Measurements from ENCODE around the gene EDN3. TPM values are rescaled to one million over a fixed set of nuclear protein-coding genes. Genes with fewer than 3 reads are reported as not detected.

The EDN3 gene
- total RNA-seq, 1 donor from 2014 or later, result not detected

GRCh38 chr20:59305908-59306655 is 5.7 kb downstream of the EDN3 start:
- DNase-seq, result no peak
- intact Hi-C loops (cut with DNase I), result no loop called here
- ATAC-seq (ENCODE audit: poor library complexity), result no peak

- intact Hi-C loops (cut with DNase I), result no loop called here
- no peak for ATAC-seq (ENCODE audit: poor library complexity)
- no peak for DNase-seq
Measured at GRCh38 chr20:59307270-59307669, 6.9 kb downstream of the EDN3 start.

GRCh38 chr20:59308493-59309201 is 8.2 kb downstream of the EDN3 start:
- no peak for DNase-seq
- intact Hi-C loops (cut with DNase I), result no loop called here
- ATAC-seq (ENCODE audit: poor library complexity), result no peak

DNA sequence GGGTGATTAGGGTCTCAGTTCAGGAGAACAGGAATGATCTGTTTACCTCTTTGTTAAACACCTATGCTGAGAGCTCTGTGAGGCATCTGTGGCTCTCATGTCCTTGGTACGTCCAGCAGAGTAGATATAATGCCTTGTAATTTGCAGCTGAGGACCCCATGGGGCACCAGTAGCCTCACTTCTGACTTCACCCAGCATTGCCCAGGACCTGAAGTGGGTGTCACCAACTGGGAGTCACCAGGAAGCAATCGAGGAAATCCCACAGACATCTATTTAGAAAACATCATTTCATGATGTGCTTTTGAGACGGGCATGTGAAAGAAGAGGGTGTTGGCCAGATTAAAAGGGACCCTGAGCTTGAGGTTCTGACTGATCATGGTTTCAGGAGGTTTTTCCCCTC is 8.8 kb downstream of the EDN3 start:
- DNase-seq (no peak), ATAC-seq (ENCODE audit: poor library complexity) (no peak)
- intact Hi-C loops (cut with DNase I), result no loop called here

GRCh38 chr20:59314997-59315396 is 14.6 kb downstream of the EDN3 start:
- ATAC-seq (ENCODE audit: poor library complexity), result no peak
- intact Hi-C loops (cut with DNase I), result no loop called here
- DNase-seq, result no peak

- intact Hi-C loops (cut with DNase I), result no loop called here
- ATAC-seq (ENCODE audit: poor library complexity) (no peak), DNase-seq (no peak)
Measured at GRCh38 chr20:59316911-59317731, 16.7 kb downstream of the EDN3 start.

- DNase-seq (no peak), ATAC-seq (ENCODE audit: poor library complexity) (no peak)
- intact Hi-C loops (cut with DNase I), result no loop called here
Measured at GRCh38 chr20:59318201-59318790, 17.9 kb downstream of the EDN3 start.

- intact Hi-C loops (cut with DNase I), result no loop called here
- DNase-seq, result no peak
- ATAC-seq (ENCODE audit: poor library complexity), result no peak
Measured at GRCh38 chr20:59318803-59319202, 18.4 kb downstream of the EDN3 start.

DNA sequence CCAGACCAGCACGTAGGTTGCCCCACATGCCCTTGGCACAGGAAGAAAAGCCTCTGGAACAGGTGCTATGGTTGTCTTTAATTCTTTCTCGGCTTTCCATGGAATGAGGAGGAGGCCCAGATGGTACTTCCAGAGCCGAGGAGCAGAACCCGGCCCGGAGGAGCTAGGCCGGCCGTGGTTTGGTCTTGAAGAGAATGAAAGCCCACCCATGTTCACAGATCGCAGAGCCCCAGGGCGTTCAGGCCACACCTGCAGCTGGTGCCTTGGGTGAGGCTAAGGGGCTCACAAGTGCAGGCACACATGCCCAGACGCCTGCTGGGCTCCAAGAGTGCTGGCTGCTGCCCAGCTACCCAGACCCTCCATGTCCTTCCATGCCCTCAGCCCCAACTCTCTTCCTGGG is 20.0 kb downstream of the EDN3 start:
- DNase-seq (no peak), ATAC-seq (ENCODE audit: poor library complexity) (no peak)
- intact Hi-C loops (cut with DNase I), result no loop called here

- intact Hi-C loops (cut with DNase I), result no loop called here
- no peak for ATAC-seq (ENCODE audit: poor library complexity)
- no peak for DNase-seq
Measured at GRCh38 chr20:59320854-59321647, 20.6 kb downstream of the EDN3 start.

DNA sequence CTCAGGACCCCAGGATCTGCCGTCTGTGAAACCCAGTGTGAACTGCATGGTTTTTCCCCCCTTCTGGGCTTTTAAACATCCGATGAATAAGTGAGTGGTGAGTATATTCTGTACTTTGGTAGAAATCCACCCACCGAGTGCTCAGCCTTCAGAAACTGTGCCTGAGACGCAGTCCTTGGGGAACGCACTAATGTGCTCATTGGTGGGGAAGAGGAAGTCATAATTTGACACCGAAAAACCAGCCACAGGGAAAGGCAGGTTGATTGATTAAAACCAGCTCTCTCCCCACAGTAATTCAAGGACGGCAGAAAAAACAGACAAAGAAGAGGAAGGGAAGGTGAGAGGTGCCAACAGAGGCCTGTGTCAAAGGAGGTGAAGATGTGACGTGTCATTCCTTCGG is 21.7 kb downstream of the EDN3 start:
- no peak for DNase-seq
- intact Hi-C loops (cut with DNase I), result no loop called here
- no peak for ATAC-seq (ENCODE audit: poor library complexity)

DNA sequence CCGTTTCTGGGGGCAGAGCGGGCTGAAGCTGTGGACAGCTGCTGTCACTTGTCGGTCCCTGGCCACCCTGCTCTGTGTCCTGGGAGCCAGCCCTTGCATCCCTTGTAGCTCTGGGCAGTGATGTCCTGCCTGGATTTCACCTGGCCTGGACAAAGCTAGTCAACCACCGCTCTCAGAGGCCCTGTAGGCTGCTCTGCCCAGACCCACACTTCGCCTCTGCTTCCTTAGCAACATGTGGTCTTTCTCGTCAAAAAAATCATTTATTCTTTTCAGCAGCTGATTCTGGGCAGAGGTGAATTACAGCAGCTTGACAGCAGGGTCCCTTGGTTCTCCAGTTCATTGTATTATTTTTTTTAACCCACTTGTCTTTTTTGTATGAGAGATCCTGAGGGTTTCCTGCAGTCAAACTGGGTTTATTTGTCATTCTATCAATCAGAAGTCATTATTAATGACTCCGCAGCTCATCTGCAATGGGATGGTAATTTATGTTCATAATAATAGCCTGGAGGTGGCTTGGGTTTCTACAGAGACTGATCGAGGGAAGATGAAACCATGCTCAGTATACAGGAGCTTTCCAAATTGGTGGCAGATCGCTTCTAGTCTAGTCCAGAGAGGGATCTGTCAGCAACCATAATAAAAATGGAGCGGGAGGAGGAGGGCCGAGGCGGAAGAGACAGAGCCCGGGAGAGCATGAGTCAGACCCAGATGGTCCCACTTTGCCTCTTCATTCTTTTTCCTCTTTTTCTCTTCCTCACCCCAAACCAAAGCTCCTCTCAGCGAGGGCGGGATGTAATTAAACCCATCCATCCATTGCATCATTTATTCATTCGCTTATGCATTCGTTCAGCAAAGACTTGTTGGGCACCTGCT is 22.4 kb downstream of the EDN3 start:
- ATAC-seq (ENCODE audit: poor library complexity) (no peak), DNase-seq (no peak)
- intact Hi-C loops (cut with DNase I), result no loop called here

DNA sequence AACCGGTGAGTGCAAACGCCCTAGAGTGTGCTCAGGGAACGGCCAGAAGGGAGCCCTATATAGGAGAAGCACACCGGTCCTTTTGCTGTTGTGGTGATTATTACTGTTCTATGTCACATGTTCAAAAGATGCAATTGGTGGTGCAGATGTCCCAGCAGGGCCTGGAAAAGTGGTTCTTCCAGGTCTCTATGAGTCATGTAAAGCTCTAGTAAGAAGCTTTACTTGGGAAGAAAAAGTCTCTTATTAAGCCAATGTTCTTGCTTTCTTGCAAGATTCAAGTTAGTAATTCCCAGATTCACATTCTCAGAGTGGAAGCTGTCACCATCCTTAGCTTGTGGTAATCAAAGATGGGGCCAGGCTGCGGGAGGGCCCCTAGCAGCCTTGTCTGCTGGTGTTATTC is 23.3 kb downstream of the EDN3 start:
- DNase-seq (no peak), ATAC-seq (ENCODE audit: poor library complexity) (no peak)
- intact Hi-C loops (cut with DNase I), result no loop called here

DNA sequence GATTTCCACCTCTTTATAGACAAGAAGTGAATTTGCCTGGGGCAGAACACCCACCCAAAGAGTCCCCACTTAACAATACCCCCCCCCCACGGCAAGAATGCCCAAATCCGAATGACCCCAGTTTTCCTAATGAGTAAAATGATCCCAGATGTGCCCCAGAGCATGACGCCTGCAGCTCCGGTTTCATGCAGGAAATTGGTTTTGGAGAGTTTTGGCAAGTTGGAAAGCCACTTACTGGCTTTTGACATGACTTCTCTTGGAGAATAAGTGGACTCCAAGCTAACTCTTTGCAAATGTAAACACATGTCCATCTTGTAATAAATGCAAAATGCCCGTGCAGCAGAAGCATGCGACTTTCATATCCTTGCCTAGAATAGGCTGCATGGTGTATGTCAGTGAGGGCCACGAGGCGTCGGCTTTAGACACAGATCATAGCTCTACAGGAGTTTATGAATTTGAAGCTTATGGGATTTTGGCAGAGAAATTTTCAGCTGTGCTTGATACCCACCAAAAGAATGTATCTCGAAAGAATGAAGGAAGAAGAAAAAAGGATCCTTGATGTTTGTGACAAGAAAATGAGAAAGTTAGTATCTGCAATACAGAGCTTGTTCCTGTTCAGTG is 24.2 kb downstream of the EDN3 start:
- ATAC-seq (ENCODE audit: poor library complexity) (no peak), DNase-seq (no peak)
- intact Hi-C loops (cut with DNase I), result no loop called here

DNA sequence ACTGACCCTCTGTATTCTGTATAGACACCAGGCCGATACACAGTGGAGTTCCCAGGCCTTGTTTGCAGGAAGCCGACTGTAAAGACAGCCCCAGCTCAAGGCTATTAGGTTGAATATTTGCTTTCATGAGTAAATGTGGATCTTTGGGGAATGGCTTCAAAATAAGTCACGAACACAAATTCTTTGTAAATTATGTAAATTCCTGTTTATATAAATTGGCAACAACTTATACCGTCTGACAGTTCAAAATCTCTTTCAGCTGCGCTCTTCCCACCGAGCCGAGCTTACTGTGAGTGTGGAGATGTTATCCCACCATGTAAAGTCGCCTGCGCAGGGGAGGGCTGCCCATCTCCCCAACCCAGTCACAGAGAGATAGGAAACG is 24.7 kb downstream of the EDN3 start:
- no peak for ATAC-seq (ENCODE audit: poor library complexity)
- intact Hi-C loops (cut with DNase I), result no loop called here
- DNase-seq, result no peak

DNA sequence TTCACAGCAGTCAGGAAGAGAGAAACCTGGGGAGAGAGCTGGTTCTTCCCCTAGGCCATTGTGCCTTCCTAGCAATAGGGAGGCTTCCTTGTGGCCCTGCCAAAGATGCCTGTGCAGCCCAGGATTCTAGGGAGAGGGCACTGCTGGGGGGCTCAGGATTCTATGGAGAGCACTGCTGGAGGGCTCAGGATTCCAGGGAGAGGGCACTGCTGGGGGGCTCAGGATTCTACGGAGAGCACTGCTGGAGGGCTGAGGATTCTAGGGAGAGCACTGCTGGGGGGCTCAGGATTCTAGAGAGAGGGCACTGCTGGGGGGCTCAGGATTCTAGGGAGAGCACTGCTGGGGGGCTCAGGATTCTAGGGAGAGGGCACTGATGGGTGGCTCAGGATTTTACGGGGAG is 25.8 kb downstream of the EDN3 start:
- DNase-seq (no peak), ATAC-seq (ENCODE audit: poor library complexity) (no peak)
- intact Hi-C loops (cut with DNase I), result no loop called here

DNA sequence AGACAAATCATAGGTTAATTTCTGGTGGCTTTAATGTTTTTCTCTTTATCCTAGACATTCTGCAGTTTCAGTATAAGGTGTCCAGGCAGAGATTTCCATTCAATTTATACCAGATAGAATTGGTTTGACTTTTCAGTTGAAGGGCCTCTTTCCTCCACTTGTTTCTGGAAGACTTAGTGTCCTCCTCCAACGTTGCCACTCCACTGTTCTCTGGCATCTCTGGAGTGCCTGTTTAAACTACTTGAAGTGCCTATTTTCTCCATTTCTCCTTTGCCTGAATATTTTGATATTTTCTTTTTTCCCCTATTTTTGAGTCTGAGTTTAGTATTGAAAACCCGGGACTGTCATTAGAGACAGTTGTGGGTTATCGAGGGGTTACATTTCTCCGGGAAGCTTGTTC is 27.7 kb downstream of the EDN3 start:
- no peak for ATAC-seq (ENCODE audit: poor library complexity)
- intact Hi-C loops (cut with DNase I), result no loop called here
- no peak for DNase-seq
